Measurements from ENCODE around the gene JOSD1. TPM values are rescaled to one million over a fixed set of nuclear protein-coding genes. Genes with fewer than 3 reads are reported as not detected.

JOSD1 gene
- total RNA-seq, 1 experiment from 2014 or later, result 19.2 TPM

GRCh38 chr22:38638728-38639127, 62.0 kb downstream of the JOSD1 start:
- H3K23ac ChIP-seq (ENCODE audit: insufficient read length, low read depth, low read length), result no peak overlapping the region
- H3K4me1 ChIP-seq (ENCODE audit: insufficient read depth, low read length), result no peaks in the 10 kb centered on the region
- no peak overlapping the region for H2BK120ac ChIP-seq (ENCODE audit: low read depth, low read length, poor library complexity, severe bottlenecking)
- no peaks in the 10 kb centered on the region for H3K27me3 ChIP-seq (ENCODE audit: insufficient read depth, low read length)
- no peaks in the 10 kb centered on the region for H4K20me1 ChIP-seq (ENCODE audit: control insufficient read depth, insufficient read depth, insufficient read length)
- H4K5ac ChIP-seq (ENCODE audit: insufficient read length, low read depth, low read length), result no peak overlapping the region
- no peak overlapping the region for H2BK15ac ChIP-seq (ENCODE audit: low read depth, low read length)
- H2AFZ ChIP-seq (ENCODE audit: low read length), result no peak overlapping the region
- H4K8ac ChIP-seq (replicated peaks; ENCODE audit: insufficient read length, low read depth, low read length), result no peak overlapping the region
- no peak for DNase-seq
- Mint-ChIP-seq H3K4me3 (no peak overlapping the region), H3K27me3 (ENCODE audit: low read depth) (no peaks in the 10 kb centered on the region), H3K4me1 (no peaks in the 10 kb centered on the region), H3K36me3 (ENCODE audit: insufficient read depth in 1 of 3, low read depth in 3 of 3) (peaks cover 0 to 38% (median 18%) of the 10 kb centered on the region in 3 experiments; a peak in 6 of 7 replicates), H3K9me3 (no peaks in the 10 kb centered on the region), H3K27ac (no peak overlapping the region)
- H2BK5ac ChIP-seq (ENCODE audit: insufficient read length, low read length), result no peak overlapping the region
- H2AK5ac ChIP-seq (ENCODE audit: insufficient read length, low read length), result no peak overlapping the region
- H4K91ac ChIP-seq (ENCODE audit: insufficient read length, low read depth, low read length), result no peak overlapping the region
- H3K9me3 ChIP-seq (ENCODE audit: control insufficient read depth, low read depth, low read length), result no peaks in the 10 kb centered on the region
- H3K79me2 ChIP-seq (ENCODE audit: insufficient read depth, low read length), result no peaks in the 10 kb centered on the region
- no peak overlapping the region for H3K14ac ChIP-seq (ENCODE audit: insufficient read depth, low read length)
- TF ChIP-seq, protein P1, sequence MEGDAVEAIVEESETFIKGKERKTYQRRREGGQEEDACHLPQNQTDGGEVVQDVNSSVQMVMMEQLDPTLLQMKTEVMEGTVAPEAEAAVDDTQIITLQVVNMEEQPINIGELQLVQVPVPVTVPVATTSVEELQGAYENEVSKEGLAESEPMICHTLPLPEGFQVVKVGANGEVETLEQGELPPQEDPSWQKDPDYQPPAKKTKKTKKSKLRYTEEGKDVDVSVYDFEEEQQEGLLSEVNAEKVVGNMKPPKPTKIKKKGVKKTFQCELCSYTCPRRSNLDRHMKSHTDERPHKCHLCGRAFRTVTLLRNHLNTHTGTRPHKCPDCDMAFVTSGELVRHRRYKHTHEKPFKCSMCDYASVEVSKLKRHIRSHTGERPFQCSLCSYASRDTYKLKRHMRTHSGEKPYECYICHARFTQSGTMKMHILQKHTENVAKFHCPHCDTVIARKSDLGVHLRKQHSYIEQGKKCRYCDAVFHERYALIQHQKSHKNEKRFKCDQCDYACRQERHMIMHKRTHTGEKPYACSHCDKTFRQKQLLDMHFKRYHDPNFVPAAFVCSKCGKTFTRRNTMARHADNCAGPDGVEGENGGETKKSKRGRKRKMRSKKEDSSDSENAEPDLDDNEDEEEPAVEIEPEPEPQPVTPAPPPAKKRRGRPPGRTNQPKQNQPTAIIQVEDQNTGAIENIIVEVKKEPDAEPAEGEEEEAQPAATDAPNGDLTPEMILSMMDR (conservative IDR thresholded peaks at IDR 0.05), result no peak
- no peaks in the 10 kb centered on the region for H3K23me2 ChIP-seq (ENCODE audit: insufficient read length, low read depth, low read length, poor library complexity, severe bottlenecking)
- no peaks in the 10 kb centered on the region for H3K79me1 ChIP-seq (ENCODE audit: insufficient read depth, low read depth, low read length, poor library complexity, severe bottlenecking)
- no peak overlapping the region for H3T11ph ChIP-seq (ENCODE audit: low read length)
- no peak overlapping the region for H3K4me2 ChIP-seq (ENCODE audit: insufficient read depth, insufficient read length, low read length)
- H3K56ac ChIP-seq (ENCODE audit: insufficient read length, low read depth, low read length), result no peak overlapping the region
- no peak overlapping the region for H3K9ac ChIP-seq (ENCODE audit: extremely low read depth, insufficient read length, low read length)
- no peak overlapping the region for H2BK20ac ChIP-seq (ENCODE audit: low read depth, low read length, poor library complexity, severe bottlenecking)
- no peak overlapping the region for H3K4ac ChIP-seq (ENCODE audit: low read depth, low read length)
- H3K18ac ChIP-seq (ENCODE audit: insufficient read length, low read depth, low read length), result no peak overlapping the region
- H2BK12ac ChIP-seq (ENCODE audit: insufficient read length, low read depth, low read length), result no peak overlapping the region
- no peak overlapping the region for H3K27ac ChIP-seq (ENCODE audit: insufficient read length, low read depth, low read length)
- no CpG with 5 or more reads among the region's 3 CpGs for WGBS (ENCODE audit: extremely low coverage, insufficient read length, low lambda C conversion rate)
